LHCN-M2 (cell line): ENCODE measurements around the gene AGXT. TPM values are rescaled to one million over a fixed set of nuclear protein-coding genes. Genes with fewer than 3 reads are reported as not detected.
A peak's percentile ranks its signal among the peaks of the same experiment; 100 is the strongest.
"Not testable (repeated sequence)": the region's sequence is repeated elsewhere in the genome, so short reads cannot be mapped to it uniquely, and the experiment has no call there.

ENCODE experiments used
- DNase-seq: peaks from one replicate; pipeline ENCODE4 v3.0.0-alpha.2; 2012; ENCODE audit warnings: low read depth
- total RNA-seq: library from RNA; depleted of rRNA; stranded (reverse); fragments of >200 nt; gene quantifications from 2 replicates; pipeline ENCODE4 v1.2.3, GENCODE V29; 2014

AGXT gene
- total RNA-seq, 1 experiment from 2014 or later = not detected

GRCh38 chr2:240839152-240840143, 29.2 kb upstream of the AGXT start:
- DNase-seq = no peak

GRCh38 chr2:240840435-240841060, 28.1 kb upstream of the AGXT start:
- peak; percentile 68 for DNase-seq

- DNase-seq = not testable (repeated sequence)
Observed at GRCh38 chr2:240846309-240846708, 22.3 kb upstream of the AGXT start.

DNA sequence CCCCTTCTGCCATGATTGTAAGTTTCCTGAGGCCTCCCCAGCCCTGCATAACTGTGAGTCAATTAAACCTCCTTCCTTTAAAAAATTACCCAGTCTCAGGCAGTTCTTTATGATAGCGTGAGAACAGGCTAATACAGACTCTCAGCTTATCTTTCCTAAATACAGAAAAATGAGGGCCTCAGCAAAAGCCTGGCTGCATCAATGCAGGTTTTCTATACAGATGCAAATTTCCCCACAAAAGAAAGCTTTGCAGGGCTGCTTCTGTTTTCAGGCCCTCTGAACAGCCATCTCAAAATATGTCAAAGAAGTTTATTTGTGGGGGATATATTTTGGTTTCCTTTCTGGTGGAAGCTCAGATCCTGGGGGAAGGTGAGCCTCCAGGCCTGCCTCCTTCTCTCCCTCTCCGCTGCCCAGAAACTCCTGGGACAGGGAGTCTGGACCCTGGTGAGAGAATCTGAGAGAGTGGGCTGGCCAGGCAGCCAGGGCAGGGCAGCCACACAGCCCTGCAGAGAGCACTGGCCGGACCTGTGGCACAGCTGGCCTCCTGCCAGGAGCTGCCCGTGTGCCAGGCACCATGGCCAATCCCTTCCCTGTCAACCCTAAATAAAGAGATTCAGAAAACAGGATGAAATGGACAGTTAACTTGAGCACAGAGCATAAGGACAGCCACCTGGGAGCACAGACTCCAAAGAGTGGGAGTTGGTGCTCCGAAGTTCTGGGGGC, 21.6 kb upstream of the AGXT start:
- no peak for DNase-seq

GRCh38 chr2:240847817-240848216, 20.8 kb upstream of the AGXT start:
- DNase-seq = no peak

DNA sequence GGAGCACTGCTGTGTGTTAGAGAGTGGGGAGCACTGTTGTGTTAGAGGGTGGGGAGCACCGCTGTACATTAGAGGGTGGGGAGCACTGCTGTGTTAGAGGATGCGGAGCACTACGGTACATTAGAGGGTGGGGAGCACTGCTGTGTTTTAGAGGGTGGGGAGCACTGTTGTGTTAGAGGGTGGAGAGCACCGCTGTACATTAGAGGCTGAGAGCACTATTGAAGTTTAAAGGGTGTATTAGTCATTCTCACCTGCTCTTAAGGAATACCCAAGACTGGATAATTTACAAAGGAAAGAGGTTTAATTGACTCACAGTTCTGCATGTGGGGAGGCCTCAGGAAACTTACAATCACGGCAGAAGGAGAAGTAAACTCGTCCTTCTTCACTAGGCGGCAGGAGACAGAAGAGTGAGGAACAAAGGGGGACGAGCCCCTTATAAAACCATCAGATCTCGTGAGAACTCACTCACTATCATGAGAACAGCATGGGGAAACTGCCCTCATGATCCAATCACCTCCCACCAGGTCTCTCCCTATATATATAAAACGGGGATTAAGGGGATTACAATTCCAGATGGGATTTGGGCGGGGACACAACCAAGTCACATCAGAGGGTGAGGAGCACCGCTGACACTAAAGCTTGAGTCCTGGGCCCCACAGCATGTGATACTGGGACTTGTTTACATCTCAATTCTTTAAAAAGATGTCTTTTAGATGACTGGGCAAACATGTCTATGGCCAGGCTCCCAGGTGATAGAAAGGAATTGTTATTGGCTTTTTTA, 19.5 kb upstream of the AGXT start:
- DNase-seq = no peak

DNA sequence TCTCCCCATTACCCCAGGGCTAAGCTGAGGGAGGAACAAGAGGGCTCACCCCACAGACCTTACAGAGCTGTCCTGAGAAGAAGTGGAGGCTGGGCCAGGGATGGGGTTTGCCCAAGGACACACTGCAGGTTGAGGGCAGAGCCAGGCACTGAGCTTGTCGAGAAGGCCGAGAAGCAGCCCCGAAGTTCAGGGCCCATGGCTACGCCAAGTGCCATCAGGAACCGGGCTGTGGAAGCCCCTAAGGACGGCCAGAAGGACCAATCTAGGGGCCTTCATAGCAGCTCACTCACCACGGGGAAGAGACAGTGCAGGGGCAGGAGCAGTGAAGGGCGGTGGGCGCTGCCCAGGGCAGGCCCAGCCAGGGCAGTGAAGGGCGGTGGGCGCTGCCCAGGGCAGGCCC, 18.6 kb upstream of the AGXT start:
- no peak for DNase-seq

DNA sequence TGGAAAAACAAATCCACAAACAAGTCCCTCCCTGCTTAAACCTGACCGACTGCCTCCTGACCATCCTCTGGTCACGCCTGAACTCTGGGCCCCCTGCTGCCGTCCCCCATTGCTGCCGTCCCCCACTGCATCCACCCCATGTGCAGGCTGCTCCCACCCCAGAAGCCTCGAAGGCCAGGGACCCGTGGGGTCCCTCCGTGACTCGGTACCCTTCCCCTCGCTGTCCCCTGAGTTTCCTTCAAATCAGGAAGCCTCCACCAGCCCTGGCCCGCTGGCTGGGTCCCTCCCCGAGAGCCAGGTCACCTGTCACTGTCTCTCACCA, 17.9 kb upstream of the AGXT start:
- no peak for DNase-seq

DNA sequence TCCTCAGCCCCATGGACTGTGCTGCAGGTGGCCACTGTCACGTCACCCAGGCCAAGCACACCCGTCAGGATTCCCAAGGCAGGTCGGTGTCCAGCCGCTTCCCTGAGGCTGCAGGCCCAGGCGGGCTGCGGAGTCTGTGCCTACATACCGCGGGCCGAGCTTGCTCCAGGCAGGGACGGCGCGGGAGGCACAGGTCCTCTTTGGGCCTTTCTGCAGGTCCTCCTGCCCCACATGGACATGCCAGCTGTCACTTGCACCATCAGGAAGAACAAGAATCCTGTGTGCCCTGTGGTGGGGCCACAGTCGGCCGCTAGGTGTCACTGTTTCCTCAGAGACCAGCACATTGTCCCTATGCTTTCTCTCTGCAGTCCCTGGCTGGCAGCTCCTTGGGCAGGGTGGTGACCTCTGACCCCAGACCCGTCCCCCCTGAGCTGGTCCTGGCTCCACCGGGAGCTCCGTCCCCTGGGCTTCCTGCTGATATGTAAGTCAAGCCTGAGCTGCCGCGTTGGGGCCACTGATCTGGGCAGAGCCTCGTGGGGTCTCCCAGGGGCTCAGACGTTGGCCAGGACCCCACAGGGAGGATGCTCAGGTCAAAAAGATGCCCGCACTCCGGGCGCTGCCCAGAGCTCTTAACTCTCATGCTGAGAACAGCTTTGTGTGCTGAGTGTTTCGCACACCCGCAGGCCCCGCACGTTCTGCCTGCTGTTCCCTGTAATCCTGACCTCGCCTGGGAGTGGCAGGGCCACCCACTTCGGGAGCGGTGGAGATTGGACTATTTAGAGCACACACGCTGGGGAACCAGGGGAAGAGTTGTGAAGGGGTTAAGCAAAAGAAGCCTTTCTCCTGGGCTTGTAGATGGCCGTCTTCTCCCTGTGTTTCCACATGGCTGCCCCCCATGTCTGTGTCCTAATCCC, 17.3 kb upstream of the AGXT start:
- peak; percentile 68 for DNase-seq

DNA sequence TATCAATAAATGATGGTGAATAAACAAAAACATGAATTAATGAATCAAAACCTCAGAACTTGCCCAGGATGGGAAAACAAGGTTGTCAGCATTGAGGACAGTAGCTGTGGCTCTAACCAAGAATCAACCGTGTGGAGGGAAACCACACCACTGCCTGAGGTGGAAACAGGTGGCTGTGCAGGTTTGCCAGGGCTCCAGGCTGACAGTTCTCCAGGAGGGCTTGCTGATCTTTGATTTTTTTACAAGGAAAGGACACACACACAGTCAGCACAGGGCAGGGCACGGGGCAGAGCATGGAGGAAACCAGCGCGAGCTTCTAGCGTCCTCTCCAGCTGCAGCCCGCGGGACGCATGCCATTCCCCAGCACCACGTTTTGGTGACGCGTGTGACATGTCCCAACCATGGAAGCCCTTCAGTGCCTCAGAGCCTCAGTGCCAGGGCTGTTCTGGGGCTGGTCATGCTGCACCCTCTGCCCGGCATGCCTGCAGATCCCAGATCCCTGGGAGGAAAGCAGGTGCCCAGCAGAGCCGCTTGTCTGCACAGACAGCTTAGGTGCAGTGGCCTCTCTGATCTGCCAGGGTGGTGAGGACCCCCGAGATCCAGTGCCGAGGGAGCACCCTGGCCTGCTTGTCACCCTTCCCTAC, 15.8 kb upstream of the AGXT start:
- DNase-seq = no peak

DNA sequence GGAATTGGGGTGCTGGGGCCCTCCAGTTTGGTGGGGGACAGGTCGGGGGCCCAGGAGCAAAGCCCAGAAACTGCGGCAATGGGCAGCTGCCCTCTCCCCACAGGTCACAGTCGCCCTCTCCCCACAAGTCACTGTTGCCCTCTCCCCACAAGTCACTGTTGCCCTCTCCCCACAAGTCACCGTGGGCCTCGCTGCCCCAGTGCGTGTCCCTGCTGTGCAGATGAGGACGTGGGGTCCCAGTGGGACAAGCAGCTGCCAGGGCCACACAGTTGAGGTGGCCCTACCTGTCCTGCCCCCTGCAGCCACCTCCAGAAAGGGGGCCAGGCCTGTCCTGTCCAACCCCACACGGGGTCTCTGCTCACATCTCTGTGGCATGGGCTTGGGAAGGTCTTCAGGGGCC, 13.0 kb upstream of the AGXT start:
- DNase-seq = no peak

DNA sequence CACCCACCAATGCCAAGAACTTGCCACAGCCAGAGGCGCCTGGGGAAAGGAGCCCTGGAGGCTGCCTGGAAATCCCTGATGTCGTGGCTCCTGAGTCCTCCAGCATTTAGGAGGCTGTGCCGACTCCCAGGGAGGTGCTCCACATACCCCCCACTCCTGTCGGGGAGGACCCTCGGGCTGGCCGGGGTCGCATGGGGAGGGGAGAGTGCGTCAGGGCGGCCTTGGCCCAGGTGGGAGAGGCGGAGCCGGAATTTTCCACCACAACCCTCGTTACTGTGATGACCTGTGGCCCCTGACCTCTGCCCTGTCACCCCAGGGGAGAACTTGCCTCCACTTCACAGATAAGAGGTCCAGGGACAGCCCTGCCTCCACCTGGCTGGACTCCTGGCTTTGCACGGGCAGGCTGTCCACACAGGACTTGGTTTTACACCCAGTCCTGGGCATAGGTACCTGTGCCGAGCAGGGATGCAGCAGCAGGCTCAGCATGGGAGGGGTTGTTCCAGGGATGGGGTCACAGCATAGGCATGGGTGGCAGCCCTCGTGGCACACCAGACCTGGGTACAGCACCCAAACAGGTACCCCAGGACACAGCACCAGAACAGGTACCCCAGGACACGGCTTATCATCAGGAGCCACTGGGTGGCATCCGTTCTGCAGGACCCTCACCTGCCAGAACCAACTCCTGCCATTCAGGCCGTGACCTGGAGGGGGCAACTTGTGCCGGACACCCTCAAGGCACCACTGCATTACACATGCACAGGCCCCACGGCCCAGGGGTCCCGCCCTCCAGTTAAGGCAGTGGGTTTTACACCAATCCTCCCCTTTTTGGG, 12.3 kb upstream of the AGXT start:
- no peak for DNase-seq

DNA sequence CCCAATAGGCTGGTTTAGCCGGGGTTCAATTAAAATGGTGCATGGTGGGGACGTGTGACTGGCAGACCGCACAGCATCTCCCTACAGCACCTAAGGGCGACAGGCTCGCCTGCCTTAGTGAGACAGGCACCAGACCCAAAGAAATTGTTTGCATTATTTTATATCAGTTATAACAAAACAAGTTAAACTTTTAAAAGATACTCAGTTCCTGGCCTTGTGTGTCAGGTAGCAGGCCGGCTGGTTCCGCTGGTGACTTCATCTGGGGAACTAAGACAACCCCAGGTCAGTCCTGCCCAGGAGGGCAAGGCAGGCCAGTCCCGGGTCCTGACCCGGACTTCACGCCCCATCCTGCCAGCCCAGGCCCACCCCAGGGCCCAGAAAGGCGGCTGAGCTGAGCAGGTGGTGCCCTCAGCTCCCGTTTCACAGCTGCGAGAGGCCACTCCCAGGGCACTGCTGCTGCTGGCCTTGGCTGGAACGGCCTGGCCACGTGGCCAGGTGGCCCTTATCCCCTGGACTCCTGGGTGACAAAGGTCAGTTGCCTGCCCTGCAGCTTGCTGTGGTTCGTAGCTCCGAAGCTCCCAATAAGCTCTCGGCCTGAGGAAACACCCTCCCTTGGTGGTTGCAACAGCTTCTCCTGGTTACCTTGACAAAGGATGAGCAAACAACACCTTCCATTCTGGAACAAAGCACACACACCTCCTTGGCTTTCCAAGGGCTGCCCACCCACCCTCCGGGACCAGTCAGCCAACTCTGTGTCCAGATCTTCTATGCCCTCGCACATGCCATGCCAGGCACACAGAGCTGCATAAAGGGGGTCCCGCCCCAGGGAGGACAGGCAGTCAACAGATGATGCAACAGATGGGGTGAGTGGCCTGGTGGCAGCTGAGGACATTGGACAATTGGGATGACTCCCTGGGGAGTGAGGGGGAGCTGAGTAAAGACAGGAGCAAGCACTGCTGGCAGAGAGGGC, 11.3 kb upstream of the AGXT start:
- DNase-seq = no peak

DNA sequence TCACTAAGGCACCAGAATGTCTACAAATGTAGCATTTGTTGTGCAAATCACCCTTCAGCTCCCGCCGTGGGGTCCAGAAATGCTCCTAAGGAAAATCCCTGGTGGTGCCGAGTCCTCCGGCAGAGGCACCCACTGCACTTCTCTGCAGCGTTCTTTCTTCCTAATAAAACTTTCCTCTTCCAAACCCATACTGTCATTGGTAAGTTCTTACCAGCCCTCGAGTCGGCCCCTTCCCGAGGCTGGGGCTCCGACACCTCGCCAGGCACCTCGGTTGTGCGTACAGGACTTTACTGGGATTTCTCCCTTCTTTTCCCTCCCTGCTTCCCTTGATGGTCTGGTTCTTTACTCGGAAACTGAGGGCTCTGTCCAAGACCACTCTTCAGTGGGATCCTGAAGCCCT, 10.3 kb upstream of the AGXT start:
- DNase-seq = no peak

DNA sequence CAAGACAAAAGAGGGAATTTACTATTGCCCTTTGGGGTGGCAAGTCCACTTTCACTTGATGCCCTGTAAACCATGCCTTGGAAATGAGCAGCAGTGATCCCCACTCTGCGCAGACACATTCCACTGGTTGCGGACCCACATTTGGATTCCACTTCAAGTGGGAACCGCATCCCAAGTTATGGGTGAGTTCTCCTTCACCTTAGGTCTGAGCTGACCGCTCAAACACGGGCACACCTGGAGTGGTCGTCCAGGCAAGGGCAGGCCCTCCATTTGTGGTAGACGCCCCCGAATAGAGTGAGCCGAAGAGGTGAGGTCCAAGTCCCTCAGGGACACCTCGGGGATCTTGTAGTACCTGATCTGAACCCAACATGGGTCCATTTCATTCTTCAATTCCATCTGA, 9.8 kb upstream of the AGXT start:
- no peak for DNase-seq

- no peak for DNase-seq
Observed at GRCh38 chr2:240861547-240861946, 7.1 kb upstream of the AGXT start.

GRCh38 chr2:240864475-240864874, 4.1 kb upstream of the AGXT start:
- DNase-seq = no peak

DNA sequence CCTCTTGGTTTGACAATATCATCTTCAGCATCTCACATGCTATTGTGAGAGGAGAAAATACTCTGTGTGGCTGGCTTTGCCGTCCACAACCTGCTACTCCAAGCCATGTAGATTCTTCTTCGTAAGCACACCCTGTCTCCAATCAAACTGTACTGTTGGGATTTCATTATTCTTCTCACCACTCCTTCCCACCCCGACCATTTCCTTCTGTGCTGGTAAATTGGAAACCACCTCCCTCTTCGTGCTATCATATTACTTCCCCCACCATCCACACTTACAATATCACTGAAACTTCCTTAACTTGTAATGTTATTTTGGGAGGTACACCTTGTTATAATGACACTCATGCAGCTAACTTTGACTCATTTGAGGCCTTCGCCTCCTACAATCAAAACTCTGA, 3.2 kb upstream of the AGXT start:
- no peak for DNase-seq
